IMR-90 (cell line): ENCODE data around the gene WDR45B. TPM values are rescaled to one million over a fixed set of nuclear protein-coding genes. Genes with fewer than 3 reads are reported as not detected.
A peak's percentile ranks its signal among the peaks of the same experiment; 100 is the strongest.

Source experiments
- ATAC-seq: fragments of 200-7000 bp; cut with Tn5 transposase; 2 replicates; pipeline ENCODE4 v1.9.1; 2020; ENCODE audit warnings: low read depth, mild to moderate bottlenecking, moderate library complexity
- BruUV-seq: library from RNA; stranded (reverse); fragments of 400-500 nt; replicated peaks from 2 replicates; lab custom pipeline; 2021; lab: Mats Ljungman, UMichigan
- CTCF ChIA-PET: fragments of 300-600 bp; formaldehyde crosslinking; extraction: SDS; loops from one replicate; lab custom pipeline; 2021; ENCODE audit warnings: antibody characterized with exemption; lab: Yijun Ruan, JAX
- POLR2A ChIA-PET: fragments of 300-600 bp; sonication (Branson Sonifier 250); formaldehyde crosslinking; loops from one replicate; lab custom pipeline; 2022; ENCODE audit warnings: antibody characterized with exemption; ENCODE audit not compliant: unreplicated experiment; lab: Charles Lee
- DNase-seq: peaks from one replicate; pipeline ENCODE4 v3.0.0; 2013
- H2AFZ ChIP-seq: replicated peaks from 2 replicates; pipeline ENCODE3; 2013; ENCODE audit warnings: low read length, mild to moderate bottlenecking; ENCODE audit not compliant: poor library complexity
- H2AK5ac ChIP-seq: 2 replicates; pipeline ENCODE4 v1.6.1; 2013; ENCODE audit warnings: low read depth, low read length, inconsistent platforms
- H2AK9ac ChIP-seq: replicated peaks from 2 replicates; pipeline ENCODE3; 2013; ENCODE audit warnings: mild to moderate bottlenecking, low read depth, low read length, moderate library complexity; ENCODE audit not compliant: poor library complexity
- H2BK120ac ChIP-seq: 2 replicates; pipeline ENCODE4 v1.6.1; 2013; ENCODE audit warnings: low read depth, low read length, inconsistent platforms
- H2BK15ac ChIP-seq: 3 replicates; pipeline ENCODE4 v1.6.1; 2013; ENCODE audit warnings: low read depth, low read length, inconsistent platforms
- H2BK20ac ChIP-seq: 2 replicates; pipeline ENCODE4 v1.6.1; 2013; ENCODE audit warnings: low read depth, mild to moderate bottlenecking, inconsistent platforms, low read length, moderate library complexity
- H2BK5ac ChIP-seq: 2 replicates; pipeline ENCODE4 v1.6.1; 2013; ENCODE audit warnings: mild to moderate bottlenecking, low read depth, low read length, inconsistent platforms; ENCODE audit not compliant: poor library complexity, severe bottlenecking
- H3K14ac ChIP-seq: replicated peaks from 2 replicates; pipeline ENCODE4 v1.6.1; 2013; ENCODE audit warnings: low read depth, low read length, inconsistent platforms
- H3K18ac ChIP-seq: 2 replicates; pipeline ENCODE4 v1.6.1; 2013; ENCODE audit warnings: low read depth, low read length, control low read depth
- H3K23ac ChIP-seq: 2 replicates; pipeline ENCODE4 v1.6.1; 2013; ENCODE audit warnings: low read depth, low read length, inconsistent platforms
- H3K27ac ChIP-seq: 2 replicates; pipeline ENCODE4 v1.5.1; 2013; ENCODE audit warnings: mild to moderate bottlenecking, control low read depth, low read length; ENCODE audit not compliant: insufficient read depth
- H3K27me3 ChIP-seq: 2 replicates; pipeline ENCODE4 v1.6.1; 2013; ENCODE audit warnings: low read length; ENCODE audit not compliant: control insufficient read depth, insufficient read depth
- H3K36me3 ChIP-seq: 2 replicates; pipeline ENCODE4 v1.6.1; 2013; ENCODE audit warnings: low read length, mixed read lengths; ENCODE audit not compliant: control insufficient read depth, insufficient read depth
- H3K4ac ChIP-seq: 2 replicates; pipeline ENCODE4 v1.6.1; 2013; ENCODE audit warnings: low read depth, low read length, inconsistent platforms
- H3K4me1 ChIP-seq: 2 replicates; pipeline ENCODE4 v1.6.1; 2013; ENCODE audit warnings: low read length, mixed read lengths; ENCODE audit not compliant: control insufficient read depth, insufficient read depth
- H3K4me2 ChIP-seq: 2 replicates; pipeline ENCODE4 v1.6.1; 2013; ENCODE audit warnings: low read depth, mild to moderate bottlenecking, control low read depth, low read length, moderate library complexity
- H3K4me3 ChIP-seq: 2 replicates; pipeline ENCODE4 v1.5.1; 2013; ENCODE audit warnings: low read depth, mild to moderate bottlenecking, control low read depth, low read length, moderate library complexity; ENCODE audit not compliant: insufficient read depth
- H3K56ac ChIP-seq: 2 replicates; pipeline ENCODE4 v1.6.1; 2013; ENCODE audit warnings: low read length, inconsistent platforms; ENCODE audit not compliant: insufficient read depth; ENCODE audit errors: extremely low read depth
- H3K79me1 ChIP-seq, 2 experiments: 2 replicates each; pipeline ENCODE4 v1.6.1; 2013; ENCODE audit warnings: low read length in 2 of 2, inconsistent platforms in 1 of 2, low read depth in 1 of 2
- H3K9ac ChIP-seq: 2 replicates; pipeline ENCODE4 v1.6.1; 2013; ENCODE audit warnings: low read depth, low read length, control low read depth
- H3K9me1 ChIP-seq: 2 replicates; pipeline ENCODE4 v1.6.1; 2013; ENCODE audit warnings: low read length, inconsistent platforms; ENCODE audit not compliant: insufficient read depth
- H3K9me3 ChIP-seq: 2 replicates; pipeline ENCODE4 v1.6.1; 2013; ENCODE audit warnings: low read length; ENCODE audit not compliant: control insufficient read depth, insufficient read depth
- H4K20me1 ChIP-seq: 2 replicates; pipeline ENCODE4 v1.6.1; 2013; ENCODE audit warnings: low read length, inconsistent platforms; ENCODE audit not compliant: insufficient read depth
- H4K5ac ChIP-seq: 2 replicates; pipeline ENCODE4 v1.6.1; 2013; ENCODE audit warnings: mild to moderate bottlenecking, low read depth, low read length, control low read depth
- H4K8ac ChIP-seq, 2 experiments: 2 replicates each; pipeline ENCODE4 v1.6.1; 2013; ENCODE audit warnings: low read depth in 2 of 2, low read length in 2 of 2, control low read depth in 1 of 2, inconsistent platforms in 1 of 2
- H4K91ac ChIP-seq: 2 replicates; pipeline ENCODE4 v1.6.1; 2013; ENCODE audit warnings: low read depth, low read length, inconsistent platforms; ENCODE audit not compliant: insufficient read depth
- BHLHE40 ChIP-seq: fragments of 150-350 bp; IDR thresholded peaks from 2 replicates; pipeline ENCODE4 v1.6.1; 2016; ENCODE audit warnings: mild to moderate bottlenecking, low read depth, low read length
- CEBPB ChIP-seq: IDR thresholded peaks from 2 replicates; pipeline ENCODE4 v1.6.1; 2012; ENCODE audit warnings: low read depth, low read length, improper control_type of control experiment
- CHD1 ChIP-seq: IDR thresholded peaks from 2 replicates; pipeline ENCODE4 v1.6.1; 2012; ENCODE audit warnings: low read depth, low read length, improper control_type of control experiment
- FOS ChIP-seq: fragments of 150-350 bp; IDR thresholded peaks from 2 replicates; pipeline ENCODE4 v1.6.1; 2016; ENCODE audit warnings: low read depth, low read length
- MAFK ChIP-seq: IDR thresholded peaks from 2 replicates; pipeline ENCODE4 v1.6.1; 2012; ENCODE audit warnings: low read depth, low read length, improper control_type of control experiment
- MAZ ChIP-seq: IDR thresholded peaks from 2 replicates; pipeline ENCODE4 v1.6.1; 2012; ENCODE audit warnings: low read depth, mild to moderate bottlenecking, low read length, improper control_type of control experiment, moderate library complexity, borderline replicate concordance
- MXI1 ChIP-seq: IDR thresholded peaks from 2 replicates; pipeline ENCODE4 v1.6.1; 2012; ENCODE audit warnings: low read depth, mild to moderate bottlenecking, low read length, moderate library complexity, borderline replicate concordance
- NFE2L2 ChIP-seq: fragments of 150-350 bp; IDR thresholded peaks from 2 replicates; pipeline ENCODE4 v1.6.1; 2016; ENCODE audit warnings: low read depth, mild to moderate bottlenecking, low read length
- POLR2A ChIP-seq: IDR thresholded peaks from 2 replicates; pipeline ENCODE4 v1.6.1; 2012; ENCODE audit warnings: mild to moderate bottlenecking, low read depth, low read length
- RAD21 ChIP-seq: IDR thresholded peaks from 2 replicates; pipeline ENCODE4 v1.6.1; 2012; ENCODE audit warnings: low read length, improper control_type of control experiment
- RCOR1 ChIP-seq: IDR thresholded peaks from 2 replicates; pipeline ENCODE4 v1.6.1; 2012; ENCODE audit warnings: mild to moderate bottlenecking, low read length, improper control_type of control experiment; ENCODE audit not compliant: insufficient replicate concordance
- RFX5 ChIP-seq: IDR thresholded peaks from 2 replicates; pipeline ENCODE4 v1.8.0; 2012; ENCODE audit warnings: low read depth, mild to moderate bottlenecking, low read length, moderate library complexity
- SMC3 ChIP-seq: fragments of 150-350 bp; IDR thresholded peaks from 2 replicates; pipeline ENCODE4 v1.6.1; 2016; ENCODE audit warnings: low read depth, mild to moderate bottlenecking, antibody characterized with exemption, low read length, moderate library complexity
- WGBS, 2 experiments: methylation state at CpG; one replicate each; pipeline versions ENCODE4 v1.1.5 to v1.1.7; 2013; ENCODE audit warnings: missing lambda C conversion rate in 2 of 2; ENCODE audit not compliant: insufficient read length in 1 of 2; ENCODE audit errors: extremely low coverage in 2 of 2; 5-methylcytosine and 5-hydroxymethylcytosine counted together
- dilution Hi-C: fragments of 300-500 bp; cut with HindIII; formaldehyde crosslinking; loops from one replicate; pipeline ENCODE4 v1.14.3; 2018; ENCODE audit warnings: low sequenced_read_pairs; ENCODE audit not compliant: unreplicated experiment
- in situ Hi-C: fragments of 300-500 bp; cut with MboI; formaldehyde crosslinking; loops from 3 replicates; pipeline ENCODE4 v1.14.3; 2019; ENCODE audit warnings: low sequenced_read_pairs, inconsistent platforms, mixed read lengths
- intact Hi-C: fragments of 100-400 bp; cut with micrococcal nuclease; formaldehyde crosslinking; loops from 2 replicates; pipeline ENCODE4 v1.10.0; 2022
- polyA plus RNA-seq, 3 experiments: library from polyadenylated mRNA; depleted of rRNA; stranded (reverse); fragments of >200 nt; gene quantifications; 2 replicates each; pipeline ENCODE4 v1.2.3, GENCODE V29; 2012; ENCODE audit warnings: low replicate concordance in 1 of 3
- total RNA-seq: library from RNA; depleted of rRNA; stranded (reverse); fragments of >200 nt; gene quantifications from 2 replicates; pipeline ENCODE4 v1.2.3, GENCODE V29; 2012
- TF ChIP-seq, protein P1 (sequence below): fragments of 150-350 bp; IDR thresholded peaks from 2 replicates; pipeline ENCODE4 v1.6.1; 2017; ENCODE audit warnings: mild to moderate bottlenecking, antibody characterized with exemption, low read length, low read depth
- TF ChIP-seq, protein P2 (sequence below): fragments of 150-350 bp; IDR thresholded peaks from 2 replicates; pipeline ENCODE4 v1.6.1; 2016; ENCODE audit warnings: low read depth, mild to moderate bottlenecking, low read length, moderate library complexity, borderline replicate concordance
- TF ChIP-seq, protein P3 (sequence below): conservative IDR thresholded peaks from 2 replicates; pipeline ENCODE4 v1.5.1; 2012; ENCODE audit warnings: mild to moderate bottlenecking, low read depth, low read length, improper control_type of control experiment

WDR45B gene
- total and polyA plus RNA-seq, 2 of the 4 experiments (the other 2 are of a cell fraction): 98.2 to 110 TPM

DNA sequence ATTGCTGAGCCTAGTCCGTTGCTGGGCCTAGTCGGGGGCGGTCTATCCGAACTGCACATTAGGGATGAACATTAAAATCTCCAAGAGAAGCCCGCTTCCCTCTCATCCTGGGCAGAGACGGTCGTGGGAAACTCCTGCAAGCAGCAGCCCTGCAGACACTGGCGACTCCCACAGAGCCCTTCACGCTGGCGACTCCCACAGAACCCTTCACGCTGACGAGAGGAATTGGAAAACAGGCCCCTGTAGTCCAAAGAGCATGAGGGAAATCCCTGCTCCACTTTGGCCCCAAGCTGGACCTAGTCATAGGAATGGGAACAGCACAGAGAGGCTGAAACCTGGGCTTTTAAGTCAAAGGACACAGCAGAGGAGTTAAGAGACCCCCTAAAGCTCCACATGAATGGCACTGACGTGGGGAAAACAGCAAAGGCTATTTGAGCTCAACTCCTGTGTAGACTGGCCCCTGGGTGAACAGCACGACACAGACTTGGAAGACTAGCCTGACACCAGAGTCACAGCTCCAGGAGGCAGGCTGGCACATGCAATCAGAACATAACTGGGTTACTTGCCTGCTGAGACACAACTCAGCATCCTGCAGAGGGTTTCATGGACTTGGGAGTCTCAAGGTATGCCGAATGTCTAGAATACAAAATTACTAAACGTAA, 42.2 kb downstream of the WDR45B start:
- Histone ChIP-seq H3K79me1 (peaks cover 13 to 57% of the 10 kb centered on the region in 2 experiments), H3K14ac (no peak overlapping the region), H2AK9ac (peak overlapping the region; percentile 26), H4K8ac (no peak overlapping the region), H3K9me1 (peaks cover 5% of the 10 kb centered on the region), H3K18ac (no peak overlapping the region), H3K4ac (no peak overlapping the region), H2AK5ac (no peak overlapping the region), H3K4me3 (no peak overlapping the region), H3K36me3 (peaks cover 49% of the 10 kb centered on the region), H2BK15ac (no peak overlapping the region), H2AFZ (no peak overlapping the region), H3K56ac (no peak overlapping the region), H3K9me3 (no peaks in the 10 kb centered on the region), H4K20me1 (peaks cover 4% of the 10 kb centered on the region), H3K23ac (no peak overlapping the region), H2BK5ac (no peak overlapping the region), H3K27ac (no peak overlapping the region), H3K4me2 (no peak overlapping the region), H3K9ac (no peak overlapping the region), H2BK120ac (no peak overlapping the region), H3K27me3 (no peaks in the 10 kb centered on the region), H2BK20ac (no peak overlapping the region), H4K91ac (no peak overlapping the region), H4K5ac (no peak overlapping the region), H3K4me1 (peaks cover 5% of the 10 kb centered on the region)
- ChIA-PET CTCF (no interaction called here), POLR2A (no interaction called here)
- TF ChIP-seq RFX5 (no peak), MXI1 (no peak), FOS (no peak), CHD1 (no peak), CEBPB (no peak), NFE2L2 (no peak), POLR2A (no peak), SMC3 (no peak), RAD21 (no peak), MAFK (no peak), RCOR1 (no peak), MAZ (no peak), BHLHE40 (no peak)
- TF ChIP-seq, protein P1, sequence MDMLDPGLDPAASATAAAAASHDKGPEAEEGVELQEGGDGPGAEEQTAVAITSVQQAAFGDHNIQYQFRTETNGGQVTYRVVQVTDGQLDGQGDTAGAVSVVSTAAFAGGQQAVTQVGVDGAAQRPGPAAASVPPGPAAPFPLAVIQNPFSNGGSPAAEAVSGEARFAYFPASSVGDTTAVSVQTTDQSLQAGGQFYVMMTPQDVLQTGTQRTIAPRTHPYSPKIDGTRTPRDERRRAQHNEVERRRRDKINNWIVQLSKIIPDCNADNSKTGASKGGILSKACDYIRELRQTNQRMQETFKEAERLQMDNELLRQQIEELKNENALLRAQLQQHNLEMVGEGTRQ: no peak
- TF ChIP-seq, protein P2, sequence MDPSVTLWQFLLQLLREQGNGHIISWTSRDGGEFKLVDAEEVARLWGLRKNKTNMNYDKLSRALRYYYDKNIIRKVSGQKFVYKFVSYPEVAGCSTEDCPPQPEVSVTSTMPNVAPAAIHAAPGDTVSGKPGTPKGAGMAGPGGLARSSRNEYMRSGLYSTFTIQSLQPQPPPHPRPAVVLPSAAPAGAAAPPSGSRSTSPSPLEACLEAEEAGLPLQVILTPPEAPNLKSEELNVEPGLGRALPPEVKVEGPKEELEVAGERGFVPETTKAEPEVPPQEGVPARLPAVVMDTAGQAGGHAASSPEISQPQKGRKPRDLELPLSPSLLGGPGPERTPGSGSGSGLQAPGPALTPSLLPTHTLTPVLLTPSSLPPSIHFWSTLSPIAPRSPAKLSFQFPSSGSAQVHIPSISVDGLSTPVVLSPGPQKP: no peak
- TF ChIP-seq, protein P3, sequence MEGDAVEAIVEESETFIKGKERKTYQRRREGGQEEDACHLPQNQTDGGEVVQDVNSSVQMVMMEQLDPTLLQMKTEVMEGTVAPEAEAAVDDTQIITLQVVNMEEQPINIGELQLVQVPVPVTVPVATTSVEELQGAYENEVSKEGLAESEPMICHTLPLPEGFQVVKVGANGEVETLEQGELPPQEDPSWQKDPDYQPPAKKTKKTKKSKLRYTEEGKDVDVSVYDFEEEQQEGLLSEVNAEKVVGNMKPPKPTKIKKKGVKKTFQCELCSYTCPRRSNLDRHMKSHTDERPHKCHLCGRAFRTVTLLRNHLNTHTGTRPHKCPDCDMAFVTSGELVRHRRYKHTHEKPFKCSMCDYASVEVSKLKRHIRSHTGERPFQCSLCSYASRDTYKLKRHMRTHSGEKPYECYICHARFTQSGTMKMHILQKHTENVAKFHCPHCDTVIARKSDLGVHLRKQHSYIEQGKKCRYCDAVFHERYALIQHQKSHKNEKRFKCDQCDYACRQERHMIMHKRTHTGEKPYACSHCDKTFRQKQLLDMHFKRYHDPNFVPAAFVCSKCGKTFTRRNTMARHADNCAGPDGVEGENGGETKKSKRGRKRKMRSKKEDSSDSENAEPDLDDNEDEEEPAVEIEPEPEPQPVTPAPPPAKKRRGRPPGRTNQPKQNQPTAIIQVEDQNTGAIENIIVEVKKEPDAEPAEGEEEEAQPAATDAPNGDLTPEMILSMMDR: no peak
- no peak for ATAC-seq
- 86% methylated on average over 14 of the region's 16 CpGs; no CpG with 5 or more reads in 1 of the 2 experiments for WGBS, 2 experiments
- no peak for DNase-seq
- intact Hi-C loops (no loop called here), in situ Hi-C loops (no loop called here), dilution Hi-C loops (no loop called here)
- BruUV-seq: no TSS peak
